Measurements from ENCODE around the gene IFI27.
"Not testable (repeated sequence)": the region's sequence is repeated elsewhere in the genome, so short reads cannot be mapped to it uniquely, and the experiment has no call there.

Gene IFI27

GRCh38 chr14:94110552-94111181 is at the start of gene IFI27:
TSS of gene IFI27 (plus strand) at chr14:94110736.
- DNase-seq: no peak

- no peak for DNase-seq
These were observed 48.1 kb upstream of the IFI27 start for GRCh38 chr14:94062344-94062940.

- no peak for DNase-seq
These were observed 44.4 kb upstream of the IFI27 start for GRCh38 chr14:94066089-94066676.

GRCh38 chr14:94072076-94072475 is 38.5 kb upstream of the IFI27 start:
- DNase-seq: not testable (repeated sequence)

GRCh38 chr14:94074534-94074933 is 36.0 kb upstream of the IFI27 start:
- DNase-seq: no peak

GRCh38 chr14:94075008-94075407 is 35.5 kb upstream of the IFI27 start:
- no peak for DNase-seq

- no peak for DNase-seq
These were observed 33.3 kb upstream of the IFI27 start for GRCh38 chr14:94077111-94077821.

GRCh38 chr14:94077823-94078222 is 32.7 kb upstream of the IFI27 start:
- DNase-seq: no peak

GRCh38 chr14:94079891-94080620 is 30.5 kb upstream of the IFI27 start:
- no peak for DNase-seq

GRCh38 chr14:94080621-94081385 is 29.7 kb upstream of the IFI27 start, which contains the start of the genes DDX24 and IFI27L1:
TSS of gene DDX24 (minus strand) at chr14:94081202. CDS start at chr14:94079742, 1,460 bp downstream.
TSS of gene IFI27L1 (plus strand) at chr14:94081310. CDS start at chr14:94096938, 15,628 bp downstream.
- DNase-seq: peak; percentile 92

GRCh38 chr14:94081386-94081820 is 29.1 kb upstream of the IFI27 start:
- peak; percentile 37 for DNase-seq

- DNase-seq: no peak
These were observed 22.6 kb upstream of the IFI27 start for GRCh38 chr14:94087891-94088290.

GRCh38 chr14:94088516-94088915 is 22.0 kb upstream of the IFI27 start:
- no peak for DNase-seq

GRCh38 chr14:94089479-94089878 is 21.1 kb upstream of the IFI27 start:
- no peak for DNase-seq

GRCh38 chr14:94093418-94093817 is 17.1 kb upstream of the IFI27 start:
- DNase-seq: no peak

GRCh38 chr14:94097091-94097490 is 13.4 kb upstream of the IFI27 start:
- DNase-seq: no peak

- DNase-seq: no peak
These were observed 12.1 kb upstream of the IFI27 start for GRCh38 chr14:94098326-94098992.

GRCh38 chr14:94099006-94099405 is 11.5 kb upstream of the IFI27 start:
- no peak for DNase-seq

- no peak for DNase-seq
These were observed 9.7 kb upstream of the IFI27 start for GRCh38 chr14:94100847-94101246.

- no peak for DNase-seq
These were observed 8.8 kb upstream of the IFI27 start for GRCh38 chr14:94101748-94102147.

- DNase-seq: no peak
These were observed 7.6 kb upstream of the IFI27 start for GRCh38 chr14:94102768-94103482.
